ENCODE data around the gene SLC15A2. TPM values are rescaled to one million over a fixed set of nuclear protein-coding genes. Genes with fewer than 3 reads are reported as not detected.
"Not testable (repeated sequence)": the region's sequence is repeated elsewhere in the genome, so short reads cannot be mapped to it uniquely, and the experiment has no call there.

Gene SLC15A2
- total RNA-seq, 1 donor from 2014 or later, result 5.7 TPM

GRCh38 chr3:121918779-121919483, 24.7 kb downstream of the SLC15A2 start:
- intact Hi-C loops (cut with micrococcal nuclease), result no loop called here

DNA sequence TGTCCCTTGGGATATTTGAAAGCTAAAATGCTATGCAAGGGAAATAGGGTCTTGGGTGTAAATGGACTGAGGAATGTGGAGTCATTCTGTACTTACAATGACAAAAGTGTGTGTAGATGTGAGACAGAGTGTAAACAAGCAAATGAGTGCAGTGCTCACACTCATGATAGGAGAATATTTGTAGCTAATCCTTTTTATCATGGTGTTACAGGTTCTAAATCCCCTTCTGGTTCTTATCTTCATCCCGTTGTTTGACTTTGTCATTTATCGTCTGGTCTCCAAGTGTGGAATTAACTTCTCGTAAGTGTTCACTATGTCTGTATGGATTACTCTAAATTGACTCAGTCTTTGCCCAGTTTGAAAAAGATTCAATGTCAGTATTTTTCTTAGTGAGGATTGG, 30.5 kb downstream of the SLC15A2 start:
- intact Hi-C loops (cut with micrococcal nuclease), result no loop called here

DNA sequence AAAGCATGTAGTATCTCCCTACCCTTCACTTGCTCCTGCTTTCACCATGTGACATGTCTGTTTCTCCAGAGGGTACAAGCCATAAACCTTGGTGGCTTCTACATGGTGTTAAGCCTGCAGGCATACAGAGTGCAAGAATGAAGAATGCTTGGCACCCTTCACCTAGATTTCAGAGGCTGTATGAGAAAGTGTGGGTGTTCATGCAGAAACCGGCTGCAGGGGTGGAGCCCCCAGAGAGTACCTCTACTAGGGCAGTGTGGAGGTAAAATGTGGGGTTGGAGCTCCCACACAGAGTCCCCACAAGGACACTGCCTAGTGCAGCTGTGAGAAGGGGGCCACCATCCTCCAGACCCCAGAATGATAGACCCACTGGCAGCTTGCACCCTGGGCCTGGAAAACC, 32.2 kb downstream of the SLC15A2 start:
- intact Hi-C loops (cut with micrococcal nuclease), result no loop called here

- intact Hi-C loops (cut with micrococcal nuclease), result not testable (repeated sequence)
These were observed 44.1 kb downstream of the SLC15A2 start for GRCh38 chr3:121938141-121938855.

- intact Hi-C loops (cut with micrococcal nuclease), result no loop called here
These were observed 47.4 kb downstream of the SLC15A2 start for GRCh38 chr3:121941592-121941991.

DNA sequence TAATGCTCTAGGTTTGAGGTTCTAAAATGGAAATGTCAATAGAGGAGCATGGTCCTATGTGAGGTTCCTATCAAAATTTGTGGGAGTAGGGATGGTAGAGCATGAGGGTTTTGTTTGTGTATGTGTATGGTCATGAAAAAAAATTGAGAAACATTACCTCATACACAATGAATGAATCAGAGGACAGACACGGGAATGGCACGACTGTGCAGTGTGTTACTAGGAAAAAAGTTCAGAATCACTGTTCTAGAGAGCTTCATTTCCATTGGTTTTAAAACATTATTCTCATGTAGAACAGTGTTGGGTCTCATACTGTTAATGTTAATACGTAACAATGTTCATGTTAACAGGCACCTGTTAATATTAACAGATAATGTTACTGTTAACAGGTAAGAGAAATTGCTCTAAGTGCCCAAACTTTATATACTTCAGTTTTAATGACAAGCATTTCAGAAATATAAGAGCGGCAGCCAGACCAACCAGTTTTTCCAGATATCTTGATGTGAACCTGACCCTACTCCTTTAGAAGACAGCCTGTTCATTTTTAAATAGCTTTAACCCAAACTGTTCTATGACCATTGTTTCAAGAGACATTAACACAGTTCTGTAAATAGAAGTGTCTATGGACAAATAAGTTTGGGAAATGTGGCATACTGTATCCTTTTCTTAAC, 48.0 kb downstream of the SLC15A2 start:
- intact Hi-C loops (cut with micrococcal nuclease), result no loop called here

GRCh38 chr3:121943431-121943830, 49.2 kb downstream of the SLC15A2 start:
- intact Hi-C loops (cut with micrococcal nuclease), result no loop called here

- intact Hi-C loops (cut with micrococcal nuclease), result no loop called here
These were observed 54.4 kb downstream of the SLC15A2 start for GRCh38 chr3:121948641-121949040.

DNA sequence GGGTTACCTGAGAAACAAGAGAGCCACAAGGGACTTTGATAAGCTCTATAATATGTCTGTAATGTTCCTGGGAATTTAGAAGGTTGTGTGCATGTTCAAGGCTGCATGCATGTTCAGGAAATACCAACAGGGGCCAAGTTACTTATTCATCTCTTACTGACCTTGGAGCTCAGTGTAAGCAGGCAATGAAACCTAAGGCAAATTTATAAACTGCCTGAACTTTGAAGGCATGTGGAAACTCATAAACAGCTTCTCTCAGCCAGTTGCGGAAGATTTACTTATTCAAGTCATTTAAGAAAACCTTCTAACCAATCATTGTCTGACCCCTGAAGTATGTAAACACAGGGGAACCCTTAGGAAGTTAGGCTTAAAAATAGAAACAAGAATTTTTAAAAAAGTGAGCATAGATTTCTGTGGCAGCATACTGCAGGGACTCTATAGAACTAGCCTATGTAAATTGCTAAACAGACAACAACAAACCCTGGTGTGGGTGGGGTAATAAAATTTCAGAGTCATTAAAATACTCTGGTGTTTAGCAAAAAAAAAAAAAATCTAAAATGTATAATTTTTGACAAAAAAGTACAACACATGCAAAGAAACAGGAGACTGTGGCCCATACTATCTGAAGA, 57.2 kb downstream of the SLC15A2 start:
- intact Hi-C loops (cut with micrococcal nuclease), result no loop called here

GRCh38 chr3:121956363-121956762, 62.2 kb downstream of the SLC15A2 start:
- intact Hi-C loops (cut with micrococcal nuclease), result no loop called here

- intact Hi-C loops (cut with micrococcal nuclease), result no loop called here
These were observed 63.6 kb downstream of the SLC15A2 start for GRCh38 chr3:121957674-121958415.

DNA sequence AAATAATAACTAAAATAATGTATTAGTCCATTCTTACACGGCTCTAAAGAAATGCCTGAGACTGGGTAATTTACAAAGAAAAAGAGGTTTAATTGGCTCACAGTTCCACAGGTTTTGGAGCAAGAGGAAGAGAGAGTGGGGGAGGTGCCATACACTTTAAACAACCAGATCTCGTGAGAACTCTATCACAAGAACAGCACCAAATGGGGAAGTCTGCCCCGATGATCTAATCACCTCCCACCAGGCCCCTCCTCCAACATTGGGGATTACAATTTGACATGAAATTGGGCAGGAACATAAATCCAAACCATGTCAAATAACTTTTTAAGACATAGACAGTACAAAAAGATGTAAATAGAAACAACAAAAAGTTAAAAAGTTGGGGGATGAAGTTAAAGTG, 64.6 kb downstream of the SLC15A2 start:
- intact Hi-C loops (cut with micrococcal nuclease), result no loop called here

DNA sequence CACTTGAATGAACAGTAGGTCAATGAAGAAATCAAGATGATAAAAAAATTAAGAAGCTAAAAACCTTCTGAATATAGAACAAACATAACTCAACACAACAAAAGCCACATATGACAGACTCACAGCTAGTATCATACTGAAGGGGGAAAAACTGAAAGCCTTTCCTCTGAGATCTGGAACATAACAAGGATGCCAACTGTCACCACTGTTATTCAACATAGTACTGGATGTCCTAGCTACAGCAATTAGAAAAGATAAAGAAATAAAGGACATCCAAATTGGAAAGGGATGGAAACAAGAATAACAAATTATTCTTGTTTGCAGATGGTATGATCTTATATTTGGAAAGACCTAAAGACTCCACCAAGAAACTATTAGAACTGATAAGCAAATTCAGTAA, 67.1 kb downstream of the SLC15A2 start:
- intact Hi-C loops (cut with micrococcal nuclease), result no loop called here

- intact Hi-C loops (cut with micrococcal nuclease), result no loop called here
These were observed 68.2 kb downstream of the SLC15A2 start for GRCh38 chr3:121962443-121962842.

- intact Hi-C loops (cut with micrococcal nuclease), result no loop called here
These were observed 69.4 kb downstream of the SLC15A2 start for GRCh38 chr3:121963608-121964007.

- intact Hi-C loops (cut with micrococcal nuclease), result no loop called here
These were observed 75.4 kb downstream of the SLC15A2 start for GRCh38 chr3:121969631-121970030.

GRCh38 chr3:121970047-121970446, 75.8 kb downstream of the SLC15A2 start:
- intact Hi-C loops (cut with micrococcal nuclease), result no loop called here

- intact Hi-C loops (cut with micrococcal nuclease), result no loop called here
These were observed 80.5 kb downstream of the SLC15A2 start for GRCh38 chr3:121974601-121975111.

DNA sequence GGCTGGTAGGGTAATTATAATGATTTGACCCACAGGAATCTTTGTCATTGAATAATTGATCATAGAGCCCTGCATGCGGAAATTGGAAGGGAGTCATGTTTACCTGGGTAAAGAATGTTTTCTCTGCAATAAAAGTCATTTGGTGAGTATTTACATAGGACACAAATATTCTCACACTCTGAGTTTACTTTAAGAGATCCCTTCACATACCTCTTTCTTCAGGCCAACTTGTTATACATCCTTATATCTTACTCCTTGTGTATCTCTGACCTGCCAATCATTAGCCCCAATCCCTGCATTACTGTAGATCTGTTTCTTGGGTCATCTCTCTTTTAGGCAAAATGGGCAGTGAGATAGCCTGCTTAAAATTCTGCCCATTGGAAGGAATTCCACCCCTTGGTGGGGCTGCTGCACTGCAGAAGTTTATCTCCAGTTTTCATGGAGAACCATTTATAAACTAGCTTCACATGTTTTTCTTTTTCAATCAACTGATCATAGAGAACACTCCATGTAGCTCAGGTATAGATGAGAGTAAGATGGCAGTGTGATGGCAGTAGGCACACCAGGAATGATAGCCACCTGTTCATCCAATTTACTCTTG, 81.6 kb downstream of the SLC15A2 start:
- intact Hi-C loops (cut with micrococcal nuclease), result no loop called here

- intact Hi-C loops (cut with micrococcal nuclease), result no loop called here
These were observed 82.5 kb downstream of the SLC15A2 start for GRCh38 chr3:121976727-121977126.

DNA sequence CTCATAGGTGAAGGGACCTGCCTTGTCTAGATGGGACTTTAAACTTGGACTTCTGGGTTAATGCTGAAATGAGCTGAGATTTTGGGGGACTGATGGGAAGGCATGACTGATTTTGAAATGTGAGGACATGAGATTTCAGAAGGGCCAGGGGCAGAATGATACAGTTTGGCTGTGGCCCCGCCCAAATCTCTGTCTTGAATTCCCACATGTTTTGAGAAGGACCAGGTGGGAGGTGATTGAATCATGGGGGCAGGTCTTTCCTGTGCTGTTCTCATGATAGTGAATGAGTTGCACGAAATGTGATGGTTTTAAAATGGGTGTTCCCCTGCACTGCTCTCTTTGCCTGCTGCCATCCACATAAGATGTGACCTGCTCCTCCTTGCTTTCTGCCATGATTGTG, 85.0 kb downstream of the SLC15A2 start:
- intact Hi-C loops (cut with micrococcal nuclease), result no loop called here

Measured in T-helper 1 cell treated with Interleukin-12 subunit alpha and Interleukin-12 subunit beta and Interleukin-4 antibody, amounts not matched to agents 30 ng/mL and 1 ng/mL, for 36 hours (primary cell).